Activated naive CD4-positive, alpha-beta T cell treated with anti-CD3 and anti-CD28 coated beads for 36 hours (primary cell): ENCODE data around the gene METTL14. TPM values are rescaled to one million over a fixed set of nuclear protein-coding genes. Genes with fewer than 3 reads are reported as not detected.

Experiments
- CTCF ChIA-PET: fragments of 350-600 bp; sonication (Branson Sonifier 250); formaldehyde crosslinking; loops from one replicate; lab custom pipeline; 2021; ENCODE audit warnings: antibody characterized with exemption; lab: Charles Lee
- DNase-seq: peaks from one replicate; pipeline ENCODE4 v3.0.0-alpha.2; 2020
- H3K27ac Mint-ChIP-seq: one replicate; pipeline ENCODE4 v1.8.0; 2021; ENCODE audit warnings: mild to moderate bottlenecking, mixed read lengths
- H3K27me3 Mint-ChIP-seq: one replicate; pipeline ENCODE4 v1.8.0; 2021; ENCODE audit warnings: low read depth, mixed read lengths
- H3K36me3 Mint-ChIP-seq: one replicate; pipeline ENCODE4 v1.8.0; 2021; ENCODE audit warnings: low read depth, mixed read lengths
- H3K4me1 Mint-ChIP-seq: one replicate; pipeline ENCODE4 v1.8.0; 2021; ENCODE audit warnings: low read depth, mixed read lengths
- H3K4me3 Mint-ChIP-seq: one replicate; pipeline ENCODE4 v1.8.0; 2021; ENCODE audit warnings: mild to moderate bottlenecking, moderate library complexity, mixed read lengths
- H3K9me3 Mint-ChIP-seq: one replicate; pipeline ENCODE4 v1.8.0; 2021; ENCODE audit warnings: mixed read lengths
- intact Hi-C: fragments of 100-400 bp; cut with micrococcal nuclease; formaldehyde crosslinking; loops from one replicate; pipeline ENCODE4 v1.15.1; 2023
- total RNA-seq, 2 experiments: library from RNA; stranded (reverse); gene quantifications; one replicate each; pipeline ENCODE4 v1.2.3, GENCODE V29; 2021

The METTL14 gene
- total RNA-seq, 2 experiments from 2014 or later = 35.9 to 36.9 TPM

DNA sequence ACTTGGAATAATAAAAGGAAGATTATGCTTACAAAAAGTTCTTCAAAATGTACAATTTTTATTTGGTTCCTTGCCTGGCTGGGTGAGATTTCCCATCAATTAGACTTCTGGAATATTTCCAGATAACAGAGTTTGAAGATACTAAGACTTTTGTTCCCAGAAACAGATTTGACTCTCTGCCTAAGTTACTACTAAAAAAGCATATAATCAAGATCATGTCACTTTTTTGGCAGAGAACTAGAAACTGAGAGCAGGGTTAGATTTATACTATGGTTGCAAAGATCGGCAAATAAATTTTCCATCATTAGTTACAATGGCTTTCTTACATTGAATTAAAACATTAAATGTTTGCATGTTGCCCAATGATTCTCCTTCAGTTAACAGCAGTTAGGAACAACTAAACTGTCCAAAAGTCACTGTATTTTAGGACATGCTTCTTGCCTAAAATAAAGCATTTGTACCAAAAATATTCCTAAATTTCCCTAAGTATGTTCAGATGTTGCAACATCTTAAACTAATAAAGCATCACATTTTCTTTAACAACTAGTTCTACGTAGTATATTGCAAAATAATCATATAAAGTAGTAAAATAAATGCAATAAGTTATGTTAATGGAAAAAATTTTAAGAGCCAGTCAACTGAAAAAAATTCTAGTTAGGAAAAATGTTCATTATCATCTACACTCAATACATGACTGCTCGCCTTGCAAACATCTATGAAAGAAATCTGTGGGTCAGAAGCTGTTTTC lies 77.7 kb downstream of the METTL14 start:
- CTCF ChIA-PET = interaction anchor here (0.7 to 1.0 kb wide), 3 partner anchors 9 to 128 kb away, joined by 3 to 4 read pairs (median 3); no protein-coding TSS in a partner anchor
- H3K9me3 Mint-ChIP-seq = no peaks in the 10 kb centered on the region
- no peak for DNase-seq
- no peaks in the 10 kb centered on the region for H3K4me1 Mint-ChIP-seq
- intact Hi-C loops = no loop called here
- H3K4me3 Mint-ChIP-seq = no peak overlapping the region
- H3K27ac Mint-ChIP-seq = no peak overlapping the region
- no peaks in the 10 kb centered on the region for H3K27me3 Mint-ChIP-seq
- H3K36me3 Mint-ChIP-seq = peaks cover 16% of the 10 kb centered on the region

Other genes starting within 250 kb of the METTL14 start
- gene SEC24D, start 150.7 kb downstream of the METTL14 start, total RNA-seq = 10 to 100 TPM; 28.4 to 29.7 TPM
- gene SYNPO2, start 203.5 kb downstream of the METTL14 start, total RNA-seq = under 1 TPM in 1 of 2 experiments, not detected in 1; 0.14 TPM